Jurkat, Clone E6-1 (cell line): ENCODE results near the gene JAKMIP2.
"Not testable (repeated sequence)": the region's sequence is repeated elsewhere in the genome, so short reads cannot be mapped to it uniquely, and the experiment has no call there.

Experiments
- DNase-seq: peaks from one replicate; pipeline ENCODE4 v3.0.0-alpha.2; 2011; ENCODE audit warnings: low read depth, low spot score
- H3K4me3 ChIP-seq: 2 replicates; pipeline ENCODE4 v1.5.1; 2011; ENCODE audit warnings: mild to moderate bottlenecking, low read length, control low read depth, moderate library complexity

JAKMIP2 gene

DNA sequence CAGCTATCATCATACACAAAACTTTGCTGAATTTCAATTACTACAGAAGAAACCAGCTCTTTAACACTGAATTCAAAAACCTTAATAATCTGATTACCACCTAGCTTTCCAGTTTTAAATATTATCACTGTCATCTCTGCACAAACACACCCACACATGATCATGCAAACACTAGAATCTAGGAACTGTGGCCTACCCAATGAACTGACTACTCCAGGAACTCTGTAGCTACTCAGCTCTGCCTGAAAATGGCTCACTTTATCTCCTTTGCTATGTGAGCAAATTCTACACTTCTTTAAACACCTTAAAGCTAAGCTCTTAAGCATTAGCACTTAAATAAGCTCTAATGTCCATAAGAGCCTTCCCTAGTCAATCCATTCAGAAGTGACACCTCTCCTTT, 149.4 kb downstream of the JAKMIP2 start:
- H3K4me3 ChIP-seq: no peak overlapping the region
- no peak for DNase-seq

DNA sequence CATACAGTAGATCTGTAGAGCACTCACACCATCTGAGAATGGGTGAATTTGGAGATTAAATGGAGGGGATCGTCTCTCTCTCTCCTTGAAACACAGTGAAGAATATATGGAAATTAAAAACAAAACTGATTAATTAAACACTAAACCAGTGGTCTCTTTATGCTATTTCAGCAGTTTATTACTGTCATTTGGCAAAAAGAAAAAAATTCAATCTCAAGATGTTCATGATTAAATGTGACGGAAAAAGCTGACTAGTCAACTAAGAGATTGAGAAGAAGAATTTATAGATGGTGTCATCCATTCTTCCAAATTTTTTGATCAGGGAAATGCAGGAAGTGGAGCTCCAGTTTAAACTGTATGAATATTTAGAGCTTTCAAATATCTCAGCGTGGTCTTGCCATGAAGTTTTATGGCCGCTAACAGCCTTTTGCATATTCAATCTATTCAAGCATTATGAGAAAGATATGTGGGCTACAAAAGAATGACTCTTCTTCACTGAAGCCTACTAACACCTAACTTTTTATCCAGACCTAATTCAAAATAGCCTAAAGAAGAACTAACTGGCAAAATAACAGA, 151.0 kb downstream of the JAKMIP2 start:
- H3K4me3 ChIP-seq: no peak overlapping the region
- no peak for DNase-seq

DNA sequence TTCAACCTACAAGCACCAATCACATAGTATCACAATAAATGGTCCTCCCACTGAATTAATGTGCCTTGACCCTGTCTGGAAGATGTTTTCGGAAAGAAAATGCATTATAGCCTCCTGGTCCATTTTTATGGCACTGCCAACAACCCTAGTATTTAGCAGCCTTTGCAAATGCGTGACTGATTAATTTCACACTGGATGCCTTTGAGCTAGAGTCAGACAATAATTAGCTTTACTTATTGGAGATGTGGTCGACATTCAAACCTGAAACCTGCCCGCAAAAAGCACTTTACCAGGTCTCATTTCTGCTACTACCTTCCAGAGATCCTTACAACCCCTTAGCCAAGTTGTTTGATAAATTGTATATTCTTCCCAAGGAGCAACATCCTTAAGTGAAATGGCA, 153.3 kb downstream of the JAKMIP2 start:
- no peak for DNase-seq
- H3K4me3 ChIP-seq: no peak overlapping the region

DNA sequence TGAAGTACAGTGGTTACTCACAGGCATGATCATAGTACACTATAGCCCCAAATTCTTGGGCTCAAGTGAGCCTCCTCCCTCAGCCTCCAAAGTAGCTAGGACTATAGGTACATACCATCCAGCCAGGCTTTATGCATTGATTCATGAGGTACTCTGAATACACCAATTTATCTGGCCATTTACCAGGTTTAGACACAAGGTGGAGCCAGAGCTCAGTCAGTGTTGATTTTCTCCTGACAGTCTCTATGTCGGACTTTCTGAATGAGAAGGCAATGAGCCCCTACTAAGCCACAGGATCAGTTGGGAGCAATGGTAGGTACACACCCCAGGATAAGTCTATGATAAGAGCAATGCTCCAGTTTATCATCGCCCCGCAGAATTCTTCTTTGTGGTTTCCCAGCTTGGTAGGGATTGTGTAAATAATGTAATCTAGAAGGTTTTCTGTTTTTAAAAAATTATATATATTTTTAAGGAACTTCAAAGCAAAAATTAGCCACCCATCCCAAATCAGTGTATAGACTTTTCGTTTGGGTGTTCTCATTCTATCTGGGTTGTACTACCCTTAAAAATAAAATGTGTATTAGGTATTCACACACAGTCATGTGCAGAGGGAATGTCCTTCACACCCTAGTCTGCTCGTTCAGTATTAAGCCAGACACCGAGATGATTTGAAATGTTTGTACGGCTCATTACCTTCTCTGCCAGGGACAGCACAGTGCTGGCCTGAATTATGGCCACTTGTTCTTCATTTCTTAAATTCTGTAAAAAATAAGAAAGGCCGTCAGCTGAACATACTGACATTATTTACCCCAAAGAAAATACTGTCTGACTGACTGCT, 154.3 kb downstream of the JAKMIP2 start:
- DNase-seq: peak; percentile 60
- H3K4me3 ChIP-seq: no peak overlapping the region

DNA sequence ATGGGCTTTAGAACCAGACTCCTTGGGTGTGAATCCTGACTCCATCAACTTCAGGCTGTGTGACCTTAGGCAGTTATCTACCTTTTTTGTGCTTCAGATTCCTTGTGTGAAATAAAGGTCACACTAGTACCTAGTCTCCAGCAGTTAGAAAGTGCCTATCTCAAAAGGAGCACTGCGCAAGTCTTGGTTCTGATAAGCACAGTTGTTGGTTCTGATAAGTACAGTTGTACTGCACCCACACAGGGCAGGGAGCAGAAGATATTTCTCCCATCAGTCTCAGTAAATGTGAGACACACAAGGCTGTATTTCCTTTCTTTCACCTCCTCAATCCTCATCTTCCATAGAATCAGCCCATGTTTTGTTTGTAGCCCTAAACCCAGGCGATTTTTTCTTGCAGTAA, 156.1 kb downstream of the JAKMIP2 start:
- no peak overlapping the region for H3K4me3 ChIP-seq
- DNase-seq: no peak

DNA sequence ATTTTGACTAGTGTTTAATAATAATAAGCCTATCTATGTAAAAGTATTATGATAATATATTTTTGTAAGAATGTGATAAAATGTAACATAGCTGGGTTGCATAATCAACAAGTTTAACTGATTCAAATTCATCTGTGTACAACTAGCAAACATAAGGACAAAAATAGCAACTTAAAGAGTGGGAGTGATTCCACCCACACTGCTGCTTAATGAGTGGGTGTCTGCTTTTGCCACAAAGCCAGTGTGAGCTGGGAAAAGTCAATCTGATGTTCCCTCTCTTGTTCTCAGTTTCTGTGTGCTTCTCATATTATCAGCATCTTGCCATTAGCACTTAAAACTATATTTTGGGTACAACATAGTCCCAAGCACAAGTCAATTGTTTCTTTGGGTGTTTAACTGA, 161.5 kb downstream of the JAKMIP2 start:
- no peak for DNase-seq
- no peak overlapping the region for H3K4me3 ChIP-seq

DNA sequence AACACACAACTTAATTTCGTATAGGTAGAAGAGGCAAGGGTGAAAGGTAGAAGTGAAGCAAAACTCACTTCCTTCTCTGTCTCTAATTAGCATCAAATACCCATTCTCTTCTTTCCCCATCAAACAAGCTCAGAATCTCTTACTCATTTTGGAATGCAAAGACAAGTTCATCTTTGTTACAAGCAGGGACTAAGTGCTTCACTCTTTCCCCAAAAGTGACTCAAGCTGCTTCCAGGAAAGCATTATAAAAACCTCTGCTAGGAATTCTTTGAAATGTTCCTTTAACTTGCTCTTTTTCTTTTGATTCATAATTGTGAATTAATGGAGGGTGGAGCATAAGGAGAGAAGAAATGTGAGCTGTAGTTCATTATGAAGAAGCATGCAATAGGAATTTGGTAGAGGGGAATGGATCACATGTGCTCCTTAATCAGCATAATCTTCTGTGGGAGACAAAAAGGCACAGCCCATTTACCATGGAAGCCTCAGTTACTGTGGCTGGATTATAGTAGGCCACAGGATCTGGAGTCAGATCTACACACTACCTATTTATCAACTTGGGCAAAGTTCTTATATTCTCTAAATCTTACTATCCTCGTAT, 163.1 kb downstream of the JAKMIP2 start:
- no peak for DNase-seq
- H3K4me3 ChIP-seq: no peak overlapping the region

DNA sequence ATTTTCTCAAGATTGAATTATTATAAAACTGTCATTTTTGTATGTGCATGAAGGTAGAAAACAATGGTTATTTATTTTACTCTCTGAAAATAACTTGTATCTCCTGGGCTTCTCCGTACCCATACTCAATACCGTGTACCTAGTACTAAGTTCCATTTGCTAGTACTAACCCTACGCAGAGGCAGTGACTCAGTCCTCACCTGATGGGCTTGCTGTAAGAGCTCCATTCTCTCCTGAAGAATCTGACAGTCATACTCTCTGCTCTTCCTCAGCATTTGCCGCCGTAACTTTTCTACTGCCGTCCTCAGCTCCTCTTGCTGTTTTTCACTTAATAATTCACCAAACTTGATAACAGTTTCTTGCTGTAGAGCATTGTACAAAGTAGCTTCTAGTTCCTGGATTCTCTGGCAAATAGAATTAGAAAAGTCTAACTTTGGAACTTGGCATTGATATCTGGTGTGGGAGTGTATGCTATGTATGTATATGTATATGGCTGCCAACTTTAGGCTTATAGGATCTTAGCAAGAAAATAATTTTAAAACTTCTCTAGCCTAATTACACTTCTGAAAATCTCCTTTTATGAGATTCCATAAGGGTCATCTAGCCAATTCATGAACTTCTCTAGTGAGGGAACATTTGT, 164.7 kb downstream of the JAKMIP2 start:
- no peak for DNase-seq
- H3K4me3 ChIP-seq: no peak overlapping the region

DNA sequence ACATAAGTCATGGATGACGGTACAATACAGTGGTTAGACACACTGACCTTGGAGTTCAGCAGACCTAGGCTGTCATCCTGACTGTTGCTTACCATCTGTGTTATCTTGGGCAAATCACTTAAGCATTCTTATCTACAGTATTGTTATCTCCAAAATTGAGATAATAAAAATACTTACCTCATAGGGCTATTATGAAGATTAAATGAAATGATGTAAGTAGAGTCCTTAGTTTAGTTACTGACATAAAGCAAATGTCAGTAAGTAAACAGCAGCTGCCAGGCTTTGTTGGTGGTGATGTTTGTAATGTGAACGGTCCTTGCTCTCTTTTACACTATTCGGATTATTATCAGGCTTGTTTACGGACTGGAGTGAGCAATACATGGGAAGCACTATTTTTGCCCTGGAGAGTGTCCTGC, 165.3 kb downstream of the JAKMIP2 start:
- no peak overlapping the region for H3K4me3 ChIP-seq
- DNase-seq: no peak

DNA sequence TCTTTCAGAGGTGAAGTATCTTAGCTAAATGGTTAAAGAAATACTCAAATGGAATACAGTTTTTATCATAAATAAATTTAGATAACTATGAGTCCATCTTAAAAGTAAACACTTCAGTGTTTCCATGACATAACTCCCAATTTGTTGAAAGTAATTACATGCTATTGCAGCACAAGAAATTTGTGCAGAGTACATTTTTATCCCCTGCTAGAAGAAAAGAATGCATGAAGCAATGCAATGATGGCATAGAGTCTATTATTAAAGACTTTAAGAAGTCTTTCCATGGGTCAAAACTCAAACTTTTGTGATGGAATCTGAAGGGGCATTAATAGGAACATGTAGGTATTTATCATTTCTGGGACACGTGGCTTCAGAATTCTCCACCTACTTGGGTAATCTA, 166.1 kb downstream of the JAKMIP2 start:
- DNase-seq: no peak
- H3K4me3 ChIP-seq: no peak overlapping the region

DNA sequence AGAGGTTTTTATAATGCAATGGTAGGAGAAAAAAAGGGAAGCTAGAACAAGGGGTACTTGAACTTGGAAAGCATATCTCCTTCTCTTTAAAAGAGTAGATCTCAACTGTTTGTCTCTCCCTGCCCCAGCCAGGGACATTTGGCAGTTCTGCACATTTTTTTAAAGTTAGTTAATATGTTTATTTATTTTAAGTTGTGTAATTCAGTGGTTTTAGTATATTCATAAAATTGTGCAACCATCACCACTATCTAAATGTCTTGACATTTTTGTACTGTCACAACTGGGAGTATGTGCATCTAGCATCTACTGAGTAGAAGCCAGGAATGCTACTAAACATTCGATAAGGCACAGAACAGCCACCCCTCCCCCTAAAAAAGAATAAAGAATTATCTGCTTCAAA, 169.2 kb downstream of the JAKMIP2 start:
- no peak overlapping the region for H3K4me3 ChIP-seq
- no peak for DNase-seq

DNA sequence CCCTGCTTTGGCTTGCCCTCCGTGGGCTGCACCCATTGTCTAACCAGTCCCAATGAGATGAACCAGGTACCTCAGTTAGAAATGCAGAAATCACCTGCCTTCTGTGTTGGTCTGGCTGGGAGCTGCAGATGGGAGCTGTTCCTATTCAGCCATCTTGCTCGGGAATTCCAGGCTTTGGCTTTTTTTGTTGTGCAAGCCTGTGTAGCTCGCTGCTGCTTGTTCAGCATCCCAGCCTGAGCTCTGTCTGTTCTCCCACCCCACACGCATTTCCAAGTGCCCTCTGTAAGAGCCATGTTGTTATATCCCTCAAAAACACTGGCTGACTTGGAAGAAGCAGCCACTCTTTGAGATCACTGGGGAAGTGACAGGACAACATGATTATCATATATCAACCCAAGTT, 171.0 kb downstream of the JAKMIP2 start:
- no peak for DNase-seq
- H3K4me3 ChIP-seq: no peak overlapping the region

DNA sequence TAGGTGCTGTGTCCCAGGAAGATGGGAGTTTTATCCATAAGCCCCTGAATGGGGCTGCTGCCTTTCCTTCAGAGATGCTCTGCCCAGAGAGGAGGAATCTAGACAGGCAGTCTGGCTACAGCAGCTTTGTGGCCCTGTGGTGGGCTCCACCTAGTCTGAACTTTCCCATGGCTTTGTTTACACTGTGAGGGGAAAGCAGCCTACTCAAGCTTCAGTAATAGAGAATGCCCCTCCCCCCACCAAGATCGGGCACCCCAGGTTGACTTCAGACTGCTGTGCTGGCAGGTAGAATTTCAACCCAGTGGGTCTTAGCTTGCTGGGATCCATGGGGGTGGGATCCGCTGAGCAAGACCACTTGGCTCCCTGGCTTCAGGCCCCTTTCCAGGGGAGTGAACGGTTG, 171.7 kb downstream of the JAKMIP2 start:
- DNase-seq: no peak

DNA sequence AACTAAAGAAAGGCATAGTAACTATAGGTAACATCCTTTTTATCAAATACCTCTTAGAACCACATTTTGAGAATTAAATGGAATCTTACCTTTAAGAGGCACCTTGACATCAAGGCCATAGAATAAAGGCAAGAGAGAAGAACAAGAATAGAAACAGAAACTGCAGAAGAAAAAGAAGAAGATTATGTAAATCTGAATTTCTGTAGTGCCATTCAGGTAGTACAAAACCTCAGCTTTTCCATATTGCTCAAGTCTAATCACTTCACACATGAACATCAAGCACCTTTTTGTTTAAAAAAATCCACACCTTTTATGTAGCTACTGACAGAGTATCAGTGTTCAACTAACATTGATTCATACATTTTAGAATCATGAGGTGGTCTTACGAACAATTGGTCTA, 180.9 kb downstream of the JAKMIP2 start:
- H3K4me3 ChIP-seq: no peak overlapping the region
- no peak for DNase-seq

More for the DNA sequence above, 171.7 kb downstream of the JAKMIP2 start:
- no peak overlapping the region for H3K4me3 ChIP-seq

DNA sequence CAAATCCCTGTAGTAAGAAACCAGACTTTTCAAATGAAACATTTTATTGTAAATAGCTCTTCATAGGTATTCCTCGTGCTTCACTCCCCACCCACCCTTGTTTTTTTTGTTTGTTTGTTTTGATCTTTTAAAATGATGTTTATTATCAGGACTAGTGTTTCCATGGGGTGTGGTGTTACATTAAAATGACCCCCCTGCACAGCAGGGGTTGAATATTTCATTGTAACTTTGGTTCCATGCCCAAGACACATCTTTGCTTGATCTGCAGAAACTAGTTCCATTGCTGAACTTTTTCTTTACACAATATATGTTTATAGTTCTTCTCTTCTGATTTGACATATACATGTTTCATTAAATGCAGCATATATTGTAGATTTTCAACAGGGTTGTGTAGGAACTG, 191.4 kb downstream of the JAKMIP2 start:
- no peak overlapping the region for H3K4me3 ChIP-seq
- DNase-seq: no peak

DNA sequence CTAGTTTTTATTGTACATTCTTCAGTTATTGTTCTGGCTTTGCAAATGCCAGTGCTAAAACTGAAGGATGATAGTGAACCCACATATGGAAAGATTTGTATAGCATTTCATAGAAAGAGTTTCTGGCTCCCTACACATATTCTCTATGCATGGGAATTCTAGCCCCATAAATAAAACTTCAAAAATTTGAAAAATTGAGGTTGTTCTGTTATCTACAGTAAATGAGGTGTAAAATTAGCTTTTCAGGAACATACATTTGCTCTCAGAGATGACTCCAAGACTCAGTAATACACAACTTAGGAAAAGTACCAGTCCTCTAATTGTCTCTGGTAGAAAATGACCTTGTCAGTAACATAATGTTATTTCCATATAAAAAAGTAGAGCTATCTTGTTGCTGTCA, 192.4 kb downstream of the JAKMIP2 start:
- no peak for DNase-seq

DNA sequence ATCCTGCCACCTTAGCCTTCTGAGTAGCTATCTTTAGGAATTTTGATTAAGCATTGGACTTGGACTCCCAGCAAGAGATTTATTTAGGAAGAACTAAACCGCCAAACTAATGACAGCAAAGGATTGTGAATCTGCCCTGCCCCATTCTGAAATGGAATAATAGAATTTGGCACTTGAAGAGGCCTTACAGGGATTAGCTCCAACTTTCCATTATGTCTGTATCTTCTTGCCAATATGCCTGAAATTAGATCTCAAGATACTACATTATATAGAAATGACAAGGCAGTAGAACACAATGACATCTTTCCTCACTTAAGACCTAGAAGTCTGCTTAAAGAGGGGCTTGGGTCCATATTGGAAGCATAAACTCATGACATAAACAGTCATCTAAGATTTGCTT, 195.7 kb downstream of the JAKMIP2 start:
- no peak for DNase-seq
- no peak overlapping the region for H3K4me3 ChIP-seq

More for the DNA sequence above, 192.4 kb downstream of the JAKMIP2 start:
- no peak overlapping the region for H3K4me3 ChIP-seq

DNA sequence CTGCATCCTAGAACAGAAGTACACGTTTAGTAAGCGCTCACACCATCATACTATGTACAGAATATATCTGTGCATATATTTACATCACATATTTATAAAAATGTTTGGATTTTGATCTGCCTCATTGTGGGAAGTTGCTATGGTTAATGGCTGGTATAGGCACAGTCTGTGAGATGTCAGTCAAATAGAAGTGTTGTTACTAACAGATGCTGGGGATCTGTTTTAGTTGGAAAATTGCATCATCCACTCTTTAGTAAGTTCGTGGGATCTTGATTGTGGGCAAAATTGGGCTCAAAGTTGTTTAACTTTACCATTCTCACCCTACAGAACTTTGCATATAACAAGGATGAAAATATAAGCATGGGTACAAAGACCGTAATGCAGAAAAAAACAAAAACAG, 196.3 kb downstream of the JAKMIP2 start:
- DNase-seq: no peak
- no peak overlapping the region for H3K4me3 ChIP-seq

DNA sequence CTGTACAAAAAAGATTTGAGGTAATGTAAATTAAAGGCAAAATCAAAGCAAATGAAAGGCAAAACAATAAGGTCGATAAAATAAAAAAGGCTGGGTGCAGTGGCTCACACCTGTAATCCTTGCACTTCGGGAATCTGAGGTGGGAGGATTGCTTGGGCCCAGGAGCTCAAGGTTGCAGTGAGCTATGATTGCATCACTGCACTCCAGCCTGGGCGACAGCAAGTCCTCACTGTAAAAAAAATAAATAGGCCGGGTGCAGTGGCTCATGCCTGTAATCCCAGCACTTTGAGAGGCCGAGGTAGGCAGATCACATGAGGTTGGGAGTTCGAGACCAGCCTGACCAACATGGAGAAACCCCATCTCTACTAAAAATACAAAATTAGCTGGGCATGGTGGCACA, 200.3 kb downstream of the JAKMIP2 start:
- not testable (repeated sequence) for DNase-seq, H3K4me3 ChIP-seq

DNA sequence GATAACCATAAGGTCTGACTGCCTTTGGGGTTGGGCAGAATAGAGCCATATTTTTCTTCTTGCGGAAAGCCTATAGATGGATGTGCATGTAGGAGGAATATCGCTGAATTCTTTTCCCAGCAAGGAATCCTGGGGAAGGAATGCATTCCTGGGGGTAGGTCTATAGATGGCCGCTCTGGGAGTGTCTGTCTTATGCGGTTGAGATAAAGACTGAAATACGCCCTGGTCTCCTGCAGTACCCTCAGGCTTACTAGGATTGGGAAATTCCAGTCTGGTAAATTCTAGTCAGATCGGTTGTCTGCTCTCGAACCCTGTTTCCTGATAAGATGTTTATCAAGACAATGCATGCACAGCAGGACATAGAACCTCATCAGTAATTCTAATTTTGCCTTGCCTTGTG, 202.1 kb downstream of the JAKMIP2 start:
- H3K4me3 ChIP-seq, DNase-seq: not testable (repeated sequence)
